HepG2 (cell line): ENCODE data around the gene COX4I2. TPM values are rescaled to one million over a fixed set of nuclear protein-coding genes. Genes with fewer than 3 reads are reported as not detected.

ENCODE experiments used
- ARNT2 ChIP-seq: sonication (generic); formaldehyde crosslinking; IDR thresholded peaks from 2 replicates; pipeline ENCODE4 v1.8.0; 2022; ENCODE audit warnings: mild to moderate bottlenecking, low read depth, missing genetic modification reagents, moderate library complexity
- ARNTL ChIP-seq: sonication (generic); formaldehyde crosslinking; IDR thresholded peaks from 2 replicates; pipeline ENCODE4 v1.4.0; 2020; ENCODE audit warnings: mild to moderate bottlenecking, missing genetic modification reagents
- ATF7-NPFF ChIP-seq: sonication (generic); formaldehyde crosslinking; IDR thresholded peaks from 2 replicates; pipeline ENCODE4 v1.8.1; 2023; ENCODE audit warnings: mild to moderate bottlenecking, low read depth, missing genetic modification reagents, moderate library complexity
- ATRX ChIP-seq: sonication (generic); formaldehyde crosslinking; IDR thresholded peaks from 2 replicates; pipeline ENCODE4 v1.4.0; 2020; ENCODE audit warnings: missing genetic modification reagents, borderline replicate concordance
- CBX1 ChIP-seq: IDR thresholded peaks from one replicate; pipeline ENCODE4 v1.6.1; 2016; ENCODE audit warnings: antibody characterized with exemption, low read depth
- CBX2 ChIP-seq, 2 experiments: fragments of 200-600 bp in 1 of 2; sonication (generic); formaldehyde crosslinking in 1 of 2; IDR thresholded peaks; 2 replicates each; pipeline versions ENCODE4 v1.7.0 to v1.8.1; 2018 to 2022; ENCODE audit warnings: low read depth in 2 of 2, low read length in 1 of 2, mild to moderate bottlenecking in 1 of 2, missing genetic modification reagents in 1 of 2
- DR1 ChIP-seq: sonication (generic); formaldehyde crosslinking; IDR thresholded peaks from 2 replicates; pipeline ENCODE4 v1.8.0; 2021; ENCODE audit warnings: mild to moderate bottlenecking, missing genetic modification reagents, inconsistent platforms
- HNRNPUL1 ChIP-seq: fragments of 200-400 bp; formaldehyde crosslinking; IDR thresholded peaks from 2 replicates; pipeline ENCODE4 v1.6.1; 2017; ENCODE audit warnings: low read depth, mild to moderate bottlenecking, low read length, moderate library complexity
- KMT2B ChIP-seq: IDR thresholded peaks from 2 replicates; pipeline ENCODE4 v1.6.1; 2016; ENCODE audit warnings: missing genetic modification reagents, missing compliant biosample characterization
- MLLT10 ChIP-seq: sonication (generic); formaldehyde crosslinking; IDR thresholded peaks from 2 replicates; pipeline ENCODE4 v1.4.0; 2020; ENCODE audit warnings: missing genetic modification reagents
- NCOA2 ChIP-seq: sonication (generic); formaldehyde crosslinking; IDR thresholded peaks from 2 replicates; pipeline ENCODE4 v1.8.0; 2022; ENCODE audit warnings: inconsistent platforms
- SRY ChIP-seq: sonication (generic); formaldehyde crosslinking; IDR thresholded peaks from 2 replicates; pipeline ENCODE4 v1.8.0; 2022; ENCODE audit warnings: mild to moderate bottlenecking, missing genetic modification reagents
- ZC3H13 ChIP-seq: sonication (generic); formaldehyde crosslinking; IDR thresholded peaks from 2 replicates; pipeline ENCODE4 v1.8.1; 2023; ENCODE audit warnings: mild to moderate bottlenecking, missing genetic modification reagents, moderate library complexity
- ZFP1 ChIP-seq: IDR thresholded peaks from 2 replicates; pipeline ENCODE4 v1.6.1; 2016
- ZNF20 ChIP-seq: sonication (generic); formaldehyde crosslinking; IDR thresholded peaks from 2 replicates; pipeline ENCODE4 v1.4.0; 2020; ENCODE audit warnings: mild to moderate bottlenecking, moderate library complexity, missing genetic modification reagents
- ZNF317 ChIP-seq: sonication (generic); formaldehyde crosslinking; IDR thresholded peaks from 2 replicates; pipeline ENCODE4 v1.5.0; 2020; ENCODE audit warnings: mild to moderate bottlenecking, missing genetic modification reagents
- ZNF337 ChIP-seq: sonication (generic); formaldehyde crosslinking; IDR thresholded peaks from 2 replicates; pipeline ENCODE4 v1.5.1; 2020; ENCODE audit warnings: missing genetic modification reagents, low read depth, mild to moderate bottlenecking, borderline replicate concordance
- ZNF496 ChIP-seq: sonication (generic); formaldehyde crosslinking; IDR thresholded peaks from 2 replicates; pipeline ENCODE4 v1.8.1; 2023; ENCODE audit warnings: mild to moderate bottlenecking, moderate library complexity, missing genetic modification reagents; ENCODE audit not compliant: insufficient replicate concordance
- ZNF629 ChIP-seq: sonication (generic); formaldehyde crosslinking; conservative IDR thresholded peaks from 2 replicates; pipeline ENCODE4 v1.5.0; 2020; ENCODE audit warnings: missing genetic modification reagents
- polyA plus RNA-seq, 8 experiments: library from polyadenylated mRNA; depleted of rRNA in 3 of 8; stranded (reverse) in 7 of 8; unstranded in 1 of 8; fragments of >200 nt; fragmentation: Illumina TruSeq in 4 of 8; extraction: Trizol in 4 of 8; gene quantifications; 2 replicates each; pipeline versions ENCODE4 v1.2.1 to v1.2.3, GENCODE V29; 2011 to 2016; ENCODE audit warnings: low read depth in 4 of 8, missing spikeins in 1 of 8, mixed read lengths in 1 of 8; ENCODE audit not compliant: insufficient read depth in 1 of 8
- total RNA-seq, 5 experiments: library from RNA; depleted of rRNA; stranded (reverse); fragments of >200 nt; fragmentation: Illumina TruSeq; extraction: Trizol; gene quantifications; 2 replicates each; pipeline ENCODE4 v1.2.3, GENCODE V29; 2016; ENCODE audit warnings: low read depth in 1 of 5
- TF ChIP-seq, protein P1 (sequence below): sonication (generic); formaldehyde crosslinking; IDR thresholded peaks from 2 replicates; pipeline ENCODE4 v1.4.0; 2020; ENCODE audit warnings: missing genetic modification reagents
- TF ChIP-seq, protein P2 (sequence below): sonication (generic); formaldehyde crosslinking; IDR thresholded peaks from 2 replicates; pipeline ENCODE4 v1.8.0; 2022; ENCODE audit warnings: missing genetic modification reagents, mild to moderate bottlenecking, borderline replicate concordance
- TF ChIP-seq, protein P3 (sequence below): sonication (generic); formaldehyde crosslinking; IDR thresholded peaks from 2 replicates; pipeline ENCODE4; 2020; ENCODE audit warnings: missing genetic modification reagents, mild to moderate bottlenecking, borderline replicate concordance
- TF ChIP-seq, protein P4 (sequence below): sonication (generic); formaldehyde crosslinking; IDR thresholded peaks from 2 replicates; pipeline ENCODE4 v1.8.1; 2023; ENCODE audit warnings: mild to moderate bottlenecking, missing genetic modification reagents

The COX4I2 gene
- total and polyA plus RNA-seq, 2 of the 13 experiments (the other 11 are each of a cell fraction or from before 2014, with no cell fraction given), result 1.1 TPM; not detected in 1

DNA sequence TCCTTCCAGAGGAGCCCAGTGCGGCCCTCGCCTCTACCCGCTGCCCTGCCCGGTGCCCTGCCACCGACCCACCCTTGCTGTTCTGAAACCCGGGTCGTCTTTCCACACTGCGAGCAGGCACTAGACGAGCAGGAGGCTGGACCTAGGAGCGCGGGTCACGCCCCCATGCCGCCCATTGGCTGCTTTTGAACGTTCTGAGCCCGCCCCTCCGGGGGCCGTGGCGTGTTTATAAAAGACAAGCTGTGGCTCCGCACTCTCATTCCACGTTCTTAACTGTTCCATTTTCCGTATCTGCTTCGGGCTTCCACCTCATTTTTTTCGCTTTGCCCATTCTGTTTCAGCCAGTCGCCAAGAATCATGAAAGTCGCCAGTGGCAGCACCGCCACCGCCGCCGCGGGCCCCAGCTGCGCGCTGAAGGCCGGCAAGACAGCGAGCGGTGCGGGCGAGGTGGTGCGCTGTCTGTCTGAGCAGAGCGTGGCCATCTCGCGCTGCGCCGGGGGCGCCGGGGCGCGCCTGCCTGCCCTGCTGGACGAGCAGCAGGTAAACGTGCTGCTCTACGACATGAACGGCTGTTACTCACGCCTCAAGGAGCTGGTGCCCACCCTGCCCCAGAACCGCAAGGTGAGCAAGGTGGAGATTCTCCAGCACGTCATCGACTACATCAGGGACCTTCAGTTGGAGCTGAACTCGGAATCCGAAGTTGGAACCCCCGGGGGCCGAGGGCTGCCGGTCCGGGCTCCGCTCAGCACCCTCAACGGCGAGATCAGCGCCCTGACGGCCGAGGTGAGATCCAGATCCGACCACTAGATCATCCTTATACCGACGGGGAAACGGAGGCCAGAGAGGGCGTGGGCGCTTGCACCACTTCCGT lies 32.4 kb upstream of the COX4I2 start, which contains the start of gene ID1 (continued):
- TF ChIP-seq DR1 (CRISPR knock-in tag) (peak; percentile 99), ATRX (no peak; the same call in 1 of the 2 replicates), NCOA2 (CRISPR knock-in tag) (peak; percentile 73), ARNT2 (peak; percentile 98), HNRNPUL1 (no peak), ZNF317 (peak; percentile 8), ZFP1 (CRISPR knock-in tag) (peak; percentile 69; the same call in 1 of the 2 replicates), ZC3H13 (CRISPR knock-in tag) (0 out of 2 replicates have a peak, but pooled peaks have one; percentile 100), ZNF629 (peak; percentile 59), ZNF20 (CRISPR knock-in tag) (0 out of 2 replicates have a peak, but pooled peaks have one; percentile 47), MLLT10 (CRISPR knock-in tag) (peak; percentile 4; the same call in 1 of the 2 replicates), CBX2 (IDR thresholded peaks at IDR 0.05; ENCODE audit: low read depth, low read length) (no peak; the same call in none of the 2 replicates), CBX2 (CRISPR knock-in tag; IDR thresholded peaks at IDR 0.05; ENCODE audit: low read depth) (peak; percentile 90), ATF7-NPFF (CRISPR knock-in tag) (peak; percentile 93), ARNTL (CRISPR knock-in tag) (peak; percentile 93), ZNF496 (CRISPR knock-in tag) (no peak), CBX1 (peak; percentile 100), SRY (peak; percentile 96), KMT2B (peak; percentile 81; the same call in 1 of the 2 replicates), ZNF337 (CRISPR knock-in tag) (peak; percentile 90; the same call in 1 of the 2 replicates)
- TF ChIP-seq, protein P1, sequence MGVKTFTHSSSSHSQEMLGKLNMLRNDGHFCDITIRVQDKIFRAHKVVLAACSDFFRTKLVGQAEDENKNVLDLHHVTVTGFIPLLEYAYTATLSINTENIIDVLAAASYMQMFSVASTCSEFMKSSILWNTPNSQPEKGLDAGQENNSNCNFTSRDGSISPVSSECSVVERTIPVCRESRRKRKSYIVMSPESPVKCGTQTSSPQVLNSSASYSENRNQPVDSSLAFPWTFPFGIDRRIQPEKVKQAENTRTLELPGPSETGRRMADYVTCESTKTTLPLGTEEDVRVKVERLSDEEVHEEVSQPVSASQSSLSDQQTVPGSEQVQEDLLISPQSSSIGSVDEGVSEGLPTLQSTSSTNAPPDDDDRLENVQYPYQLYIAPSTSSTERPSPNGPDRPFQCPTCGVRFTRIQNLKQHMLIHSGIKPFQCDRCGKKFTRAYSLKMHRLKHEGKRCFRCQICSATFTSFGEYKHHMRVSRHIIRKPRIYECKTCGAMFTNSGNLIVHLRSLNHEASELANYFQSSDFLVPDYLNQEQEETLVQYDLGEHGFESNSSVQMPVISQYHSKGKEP (CRISPR knock-in tag), result peak; percentile 91; the same call in 1 of the 2 replicates
- TF ChIP-seq, protein P2, sequence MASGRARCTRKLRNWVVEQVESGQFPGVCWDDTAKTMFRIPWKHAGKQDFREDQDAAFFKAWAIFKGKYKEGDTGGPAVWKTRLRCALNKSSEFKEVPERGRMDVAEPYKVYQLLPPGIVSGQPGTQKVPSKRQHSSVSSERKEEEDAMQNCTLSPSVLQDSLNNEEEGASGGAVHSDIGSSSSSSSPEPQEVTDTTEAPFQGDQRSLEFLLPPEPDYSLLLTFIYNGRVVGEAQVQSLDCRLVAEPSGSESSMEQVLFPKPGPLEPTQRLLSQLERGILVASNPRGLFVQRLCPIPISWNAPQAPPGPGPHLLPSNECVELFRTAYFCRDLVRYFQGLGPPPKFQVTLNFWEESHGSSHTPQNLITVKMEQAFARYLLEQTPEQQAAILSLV (CRISPR knock-in tag), result peak; percentile 96
- TF ChIP-seq, protein P3, sequence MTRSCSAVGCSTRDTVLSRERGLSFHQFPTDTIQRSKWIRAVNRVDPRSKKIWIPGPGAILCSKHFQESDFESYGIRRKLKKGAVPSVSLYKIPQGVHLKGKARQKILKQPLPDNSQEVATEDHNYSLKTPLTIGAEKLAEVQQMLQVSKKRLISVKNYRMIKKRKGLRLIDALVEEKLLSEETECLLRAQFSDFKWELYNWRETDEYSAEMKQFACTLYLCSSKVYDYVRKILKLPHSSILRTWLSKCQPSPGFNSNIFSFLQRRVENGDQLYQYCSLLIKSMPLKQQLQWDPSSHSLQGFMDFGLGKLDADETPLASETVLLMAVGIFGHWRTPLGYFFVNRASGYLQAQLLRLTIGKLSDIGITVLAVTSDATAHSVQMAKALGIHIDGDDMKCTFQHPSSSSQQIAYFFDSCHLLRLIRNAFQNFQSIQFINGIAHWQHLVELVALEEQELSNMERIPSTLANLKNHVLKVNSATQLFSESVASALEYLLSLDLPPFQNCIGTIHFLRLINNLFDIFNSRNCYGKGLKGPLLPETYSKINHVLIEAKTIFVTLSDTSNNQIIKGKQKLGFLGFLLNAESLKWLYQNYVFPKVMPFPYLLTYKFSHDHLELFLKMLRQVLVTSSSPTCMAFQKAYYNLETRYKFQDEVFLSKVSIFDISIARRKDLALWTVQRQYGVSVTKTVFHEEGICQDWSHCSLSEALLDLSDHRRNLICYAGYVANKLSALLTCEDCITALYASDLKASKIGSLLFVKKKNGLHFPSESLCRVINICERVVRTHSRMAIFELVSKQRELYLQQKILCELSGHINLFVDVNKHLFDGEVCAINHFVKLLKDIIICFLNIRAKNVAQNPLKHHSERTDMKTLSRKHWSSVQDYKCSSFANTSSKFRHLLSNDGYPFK (CRISPR knock-in tag), result peak; percentile 11; the same call in 1 of the 2 replicates
- TF ChIP-seq, protein P4, sequence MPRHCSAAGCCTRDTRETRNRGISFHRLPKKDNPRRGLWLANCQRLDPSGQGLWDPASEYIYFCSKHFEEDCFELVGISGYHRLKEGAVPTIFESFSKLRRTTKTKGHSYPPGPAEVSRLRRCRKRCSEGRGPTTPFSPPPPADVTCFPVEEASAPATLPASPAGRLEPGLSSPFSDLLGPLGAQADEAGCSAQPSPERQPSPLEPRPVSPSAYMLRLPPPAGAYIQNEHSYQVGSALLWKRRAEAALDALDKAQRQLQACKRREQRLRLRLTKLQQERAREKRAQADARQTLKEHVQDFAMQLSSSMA (CRISPR knock-in tag), result peak; percentile 64; the same call in 1 of the 2 replicates
